Suprapubic skin (tissue), 4 donors: Measurements from ENCODE around the gene ST6GALNAC1.

ENCODE experiments used
- CTCF ChIP-seq, 2 donors: fragments of 200-600 bp in 1 of 2; fragments of 450-650 bp in 1 of 2; sonication (generic) in 1 of 2; IDR thresholded peaks; one replicate each; pipeline ENCODE4 v1.5.1; 2016 to 2019; ENCODE audit warnings: antibody characterized with exemption in 2 of 2, mild to moderate bottlenecking in 1 of 2, moderate library complexity in 1 of 2
- POLR2A ChIP-seq, 2 donors: fragments of 450-650 bp; IDR thresholded peaks; one replicate each; pipeline ENCODE4 v1.6.1; 2017; ENCODE audit warnings: antibody characterized with exemption in 2 of 2, mild to moderate bottlenecking in 2 of 2, moderate library complexity in 2 of 2
- POLR2AphosphoS5 ChIP-seq, 3 donors: sonication (generic); formaldehyde crosslinking; IDR thresholded peaks; one replicate each; pipeline ENCODE4 v1.6.1; 2017; ENCODE audit warnings: antibody characterized with exemption in 3 of 3

DNA sequence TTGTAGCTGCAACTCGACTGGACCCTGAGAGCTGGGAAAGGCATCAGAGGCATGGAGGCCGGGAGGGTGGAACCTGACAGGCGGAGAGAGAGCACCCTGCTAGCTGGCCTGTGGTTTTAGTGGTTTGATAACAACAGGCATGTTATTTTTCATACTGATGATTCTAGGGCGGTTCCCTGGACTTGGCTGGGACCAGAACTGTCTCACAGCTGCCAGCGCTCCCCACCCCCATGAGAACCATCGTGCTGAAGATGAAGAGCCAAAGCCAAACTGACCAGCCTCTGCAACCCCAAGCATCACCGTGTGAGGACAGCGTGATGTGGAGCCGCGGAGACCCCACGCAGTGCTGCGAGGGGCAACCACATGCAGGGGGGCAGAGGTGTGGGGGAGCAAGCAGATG lies 38.7 kb upstream of the ST6GALNAC1 start:
- TF ChIP-seq CTCF (IDR thresholded peaks at IDR 0.05) (no peak), POLR2AphosphoS5 (IDR thresholded peaks at IDR 0.05) (no peak), POLR2A (IDR thresholded peaks at IDR 0.05) (no peak)
